Measurements from ENCODE around the gene CIAO2B.
"Not testable (repeated sequence)": the region's sequence is repeated elsewhere in the genome, so short reads cannot be mapped to it uniquely, and the experiment has no call there.

CIAO2B gene

DNA sequence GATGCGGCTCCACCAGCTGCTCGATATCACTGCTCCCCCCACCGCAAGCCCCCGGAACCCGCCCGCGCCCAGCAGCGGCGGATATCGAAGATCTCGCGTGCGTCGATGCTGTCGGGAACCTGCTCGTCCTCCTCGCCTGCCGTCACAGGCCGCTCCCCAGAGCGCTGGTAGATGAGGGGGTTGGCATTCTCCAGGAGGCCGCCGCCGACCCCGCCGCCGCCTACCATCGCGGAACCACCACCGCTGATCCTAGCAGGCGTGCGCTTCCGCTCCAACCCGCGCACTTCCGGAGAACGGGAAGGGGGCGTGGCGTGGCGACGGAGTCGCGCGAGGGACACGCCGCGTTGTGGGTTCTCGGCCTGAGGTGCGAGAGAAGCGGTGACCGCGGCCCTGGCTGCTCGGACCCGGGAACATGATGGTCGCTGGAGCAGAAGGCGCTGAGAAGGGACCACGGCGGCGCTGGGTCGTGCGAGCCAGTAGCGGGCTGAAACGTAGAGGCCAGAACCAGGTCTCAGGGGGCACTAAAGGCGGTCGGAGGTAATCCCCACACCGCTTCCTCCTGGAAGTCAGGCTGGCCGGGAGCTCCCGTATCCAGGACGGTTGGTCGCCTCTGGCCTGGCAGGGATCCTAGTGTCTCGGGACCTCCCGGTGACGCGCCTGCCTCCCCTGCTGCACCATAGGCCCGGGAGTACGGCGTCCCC, at the start of gene CIAO2B:
TSS of gene CIAO2B (minus strand) at position 265 of the 701 bp plus-strand sequence. CDS start at position 227, 38 bp downstream.
- peak; percentile 70 for DNase-seq (ENCODE audit: low spot score)

DNA sequence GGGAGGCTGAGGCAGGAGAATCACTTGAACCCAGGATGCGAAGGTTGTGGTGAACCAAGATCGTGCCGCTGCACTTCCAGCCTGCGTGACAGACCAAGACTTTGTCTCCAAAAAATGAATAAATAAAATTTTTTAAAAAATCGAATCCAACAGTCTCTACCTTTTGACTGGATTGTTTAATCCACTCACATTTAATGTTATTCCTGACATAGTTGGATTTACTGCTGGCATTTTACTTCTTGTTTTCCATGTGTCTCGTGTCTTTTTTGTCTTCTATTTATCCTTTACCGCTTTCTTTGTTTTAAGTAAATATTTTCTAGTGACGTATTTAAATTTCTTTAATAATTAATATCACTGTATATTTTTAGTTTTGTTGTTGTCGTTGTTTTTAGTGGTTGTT, 48.8 kb upstream of the CIAO2B start:
- no peak for DNase-seq (ENCODE audit: low spot score)

DNA sequence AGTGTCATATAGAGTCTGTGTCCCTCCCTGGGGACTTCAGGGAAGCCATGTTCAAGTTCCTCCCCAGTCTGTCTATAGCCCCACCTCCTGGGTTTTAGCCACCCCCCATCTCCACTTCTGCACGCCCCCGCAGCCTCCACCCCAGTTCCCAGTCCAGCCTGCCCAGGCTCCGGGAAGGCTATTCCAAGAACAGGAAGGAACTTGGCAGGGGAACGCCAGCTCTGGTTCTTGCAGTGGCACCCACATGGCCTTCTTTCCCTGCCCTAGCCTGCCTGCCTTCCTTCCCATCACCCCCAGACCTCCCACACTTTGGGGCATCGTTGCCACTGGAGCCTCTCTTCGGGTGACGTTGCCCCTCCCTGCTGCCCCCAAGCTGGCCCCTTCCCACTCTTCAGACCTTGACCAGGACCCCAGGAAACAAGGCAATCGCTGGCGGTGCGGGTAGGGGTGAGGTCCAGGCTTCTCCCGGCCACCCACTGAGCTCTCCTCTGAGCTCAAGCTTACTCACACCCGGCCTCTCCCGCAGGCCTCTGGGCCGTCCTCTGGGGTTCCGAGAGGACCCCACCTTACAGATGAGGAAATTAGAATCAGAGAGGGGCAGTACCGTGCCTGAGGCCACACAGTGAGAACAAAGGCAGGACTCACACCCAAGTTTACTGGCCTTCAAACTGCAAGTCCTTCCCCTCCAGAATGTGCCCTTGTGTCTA, 45.0 kb upstream of the CIAO2B start:
- DNase-seq (ENCODE audit: low spot score) = no peak

DNA sequence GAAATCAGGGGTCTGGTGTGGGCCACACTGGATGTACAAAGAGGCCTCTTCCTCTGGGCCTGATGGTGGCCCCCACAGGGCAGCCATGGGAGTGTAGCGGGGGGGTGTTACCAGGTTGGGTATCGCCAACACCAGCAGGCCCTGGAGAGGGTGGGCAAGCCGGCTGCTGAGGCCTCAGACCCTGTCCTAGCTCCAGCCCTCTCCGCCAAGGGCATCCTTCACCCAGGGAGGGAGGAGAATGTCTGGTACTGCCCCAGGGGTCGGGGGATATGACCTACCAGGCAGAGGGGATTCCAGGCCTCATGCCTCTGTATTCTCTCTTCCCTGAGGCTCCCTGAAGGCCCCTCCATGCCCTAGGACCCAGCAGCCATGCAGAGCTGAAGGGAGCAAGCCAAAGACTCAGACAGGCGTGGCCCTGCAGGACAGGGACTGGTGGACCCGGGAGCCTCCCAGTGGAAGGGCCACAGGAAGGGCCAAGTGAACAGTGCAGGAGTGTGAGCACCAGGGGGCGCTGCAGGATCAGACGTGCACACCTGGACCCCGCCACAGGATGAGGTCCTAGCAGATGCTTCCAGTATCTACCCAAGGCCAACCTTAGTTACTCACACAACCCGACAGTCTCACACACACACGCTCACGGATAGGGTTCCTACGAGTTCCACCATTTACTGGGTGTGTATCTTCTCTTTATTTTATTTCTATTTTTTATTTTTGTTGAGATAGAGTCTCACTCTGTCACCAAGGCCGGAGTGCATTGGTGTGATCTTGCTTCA, 43.3 kb upstream of the CIAO2B start:
- peak; percentile 79 for DNase-seq (ENCODE audit: low spot score)

DNA sequence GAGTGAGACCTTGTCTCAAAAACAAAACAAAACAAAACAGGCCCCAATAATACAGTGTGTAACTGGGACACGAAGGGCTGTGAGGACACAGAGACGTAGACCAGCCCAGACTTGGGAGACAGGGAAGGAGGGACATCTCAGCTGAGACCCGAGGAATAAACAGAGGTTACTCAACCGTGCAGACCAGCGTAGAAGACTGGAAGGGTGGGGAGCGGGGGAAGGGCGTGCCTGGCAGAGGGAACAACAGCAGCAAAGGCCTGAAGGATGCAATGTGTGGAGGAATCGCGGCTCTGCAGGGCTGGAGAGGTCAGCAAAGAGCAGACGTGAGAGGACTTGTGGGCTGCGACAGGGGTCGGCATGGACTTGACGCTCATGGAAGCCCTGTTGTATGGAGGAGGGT, 42.5 kb upstream of the CIAO2B start:
- no peak for DNase-seq (ENCODE audit: low spot score)

DNA sequence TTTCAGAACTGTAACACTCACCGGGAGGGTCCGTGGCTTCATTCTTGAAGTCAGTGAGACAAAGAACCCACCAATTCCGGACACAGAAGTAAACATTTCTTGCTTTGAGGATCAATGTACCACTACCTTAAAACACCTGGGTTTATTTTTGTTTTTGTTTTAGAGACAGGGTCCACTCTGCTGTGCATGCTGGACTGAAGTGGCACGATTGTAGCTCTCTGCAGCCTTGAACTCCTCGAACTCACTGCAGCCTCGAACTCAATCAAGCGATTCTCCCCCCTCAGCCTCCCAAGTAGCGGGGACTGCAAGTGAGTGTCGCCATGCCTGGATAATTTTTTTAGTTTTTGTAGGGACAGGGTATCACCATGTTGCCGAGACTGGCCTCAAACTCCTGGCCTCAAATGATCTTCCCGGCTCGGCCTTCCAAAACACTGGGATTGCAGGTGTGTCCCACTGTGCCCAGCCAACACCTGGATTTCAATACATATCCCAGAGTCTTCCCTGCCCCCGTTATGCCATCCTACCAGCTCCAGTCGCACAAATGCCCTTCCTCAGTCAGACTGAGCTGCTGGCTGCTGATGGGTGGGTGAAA, 41.2 kb upstream of the CIAO2B start:
- DNase-seq (ENCODE audit: low spot score) = no peak

DNA sequence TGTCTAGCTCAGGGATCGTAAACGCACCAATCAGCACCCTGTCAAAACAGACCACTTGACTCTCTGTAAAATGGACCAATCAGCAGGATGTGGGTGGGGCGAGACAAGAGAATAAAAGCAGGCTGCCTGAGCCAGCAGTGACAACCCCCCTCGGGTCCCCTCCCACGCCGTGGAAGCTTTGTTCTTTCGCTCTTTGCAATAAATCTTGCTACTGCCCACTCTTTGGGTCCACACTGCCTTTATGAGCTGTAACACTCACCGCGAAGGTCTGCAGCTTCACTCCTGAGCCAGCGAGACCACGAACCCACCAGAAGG, 40.7 kb upstream of the CIAO2B start:
- not testable (repeated sequence) for DNase-seq (ENCODE audit: low spot score)

DNA sequence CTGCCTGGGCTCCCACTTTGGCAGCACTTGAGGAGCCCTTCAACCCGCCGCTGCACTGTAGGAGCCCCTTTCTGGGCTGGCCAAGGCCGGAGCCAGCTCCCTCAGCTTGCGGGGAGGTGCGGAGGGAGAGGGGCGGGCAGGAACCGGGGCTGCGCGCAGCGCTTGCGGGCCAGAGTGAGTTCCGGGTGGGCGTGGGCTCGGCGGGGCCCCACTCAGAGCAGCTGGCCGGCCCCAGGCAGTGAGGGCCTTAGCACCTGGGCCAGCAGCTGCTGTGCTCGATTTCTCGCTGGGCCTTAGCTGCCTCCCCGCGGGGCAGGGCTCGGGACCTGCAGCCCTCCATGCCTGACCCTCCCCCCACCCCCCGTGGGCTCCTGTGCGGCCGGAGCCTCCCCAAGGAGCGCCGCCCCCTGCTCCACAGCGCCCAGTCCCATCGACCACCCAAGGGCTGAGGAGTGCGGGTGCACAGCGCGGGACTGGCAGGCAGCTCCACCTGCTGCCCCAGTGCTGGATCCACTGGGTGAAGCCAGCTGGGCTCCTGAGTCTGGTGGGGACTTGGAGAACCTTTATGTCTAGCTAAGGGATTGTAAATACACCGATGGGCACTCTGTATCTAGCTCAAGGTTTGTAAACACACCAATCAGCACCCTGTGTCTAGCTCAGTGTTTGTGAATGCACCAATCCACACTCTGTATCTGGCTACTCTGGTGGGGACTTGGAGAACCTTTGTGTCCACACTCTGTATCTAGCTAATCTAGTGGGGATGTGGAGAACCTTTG, 40.1 kb upstream of the CIAO2B start:
- not testable (repeated sequence) for DNase-seq (ENCODE audit: low spot score)

DNA sequence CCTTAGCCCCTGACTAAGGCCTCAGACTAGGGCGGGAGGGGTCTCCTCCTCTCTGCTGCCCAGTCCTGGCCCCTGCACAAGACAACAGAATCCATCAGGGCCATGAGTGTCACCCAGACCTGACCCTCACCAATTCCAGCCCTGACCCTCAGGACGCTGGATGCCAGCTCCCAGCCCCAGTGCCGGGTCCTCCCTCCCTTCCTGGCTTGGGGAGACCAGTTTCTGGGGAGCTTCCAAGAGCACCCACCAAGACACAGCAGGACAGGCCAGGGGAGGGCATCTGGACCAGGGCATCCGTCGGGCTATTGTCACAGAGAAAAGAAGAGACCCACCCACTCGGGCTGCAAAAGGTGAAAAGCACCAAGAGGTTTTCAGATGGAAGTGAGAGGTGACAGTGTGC, 39.5 kb upstream of the CIAO2B start:
- DNase-seq (ENCODE audit: low spot score) = no peak

DNA sequence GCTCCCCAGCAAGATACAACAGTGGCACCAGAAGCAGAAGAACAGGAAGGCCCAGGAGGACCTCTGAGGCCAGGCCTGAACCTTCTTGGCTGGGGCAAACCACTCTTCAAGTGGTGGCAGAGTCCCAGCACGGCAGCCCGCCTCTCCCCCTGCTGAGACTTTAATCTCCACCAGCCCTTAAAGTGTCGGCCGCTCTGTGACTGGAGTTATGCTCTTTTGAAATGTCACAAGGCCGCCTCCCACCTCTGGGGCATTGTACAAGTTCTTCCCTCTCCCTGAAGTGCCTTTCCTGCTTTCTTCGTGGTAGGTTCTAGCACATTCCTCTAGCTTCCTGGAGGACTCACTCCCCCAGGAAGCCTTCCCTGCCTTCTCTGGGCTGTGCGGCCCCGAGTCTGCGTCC, 38.8 kb upstream of the CIAO2B start:
- DNase-seq (ENCODE audit: low spot score) = no peak

DNA sequence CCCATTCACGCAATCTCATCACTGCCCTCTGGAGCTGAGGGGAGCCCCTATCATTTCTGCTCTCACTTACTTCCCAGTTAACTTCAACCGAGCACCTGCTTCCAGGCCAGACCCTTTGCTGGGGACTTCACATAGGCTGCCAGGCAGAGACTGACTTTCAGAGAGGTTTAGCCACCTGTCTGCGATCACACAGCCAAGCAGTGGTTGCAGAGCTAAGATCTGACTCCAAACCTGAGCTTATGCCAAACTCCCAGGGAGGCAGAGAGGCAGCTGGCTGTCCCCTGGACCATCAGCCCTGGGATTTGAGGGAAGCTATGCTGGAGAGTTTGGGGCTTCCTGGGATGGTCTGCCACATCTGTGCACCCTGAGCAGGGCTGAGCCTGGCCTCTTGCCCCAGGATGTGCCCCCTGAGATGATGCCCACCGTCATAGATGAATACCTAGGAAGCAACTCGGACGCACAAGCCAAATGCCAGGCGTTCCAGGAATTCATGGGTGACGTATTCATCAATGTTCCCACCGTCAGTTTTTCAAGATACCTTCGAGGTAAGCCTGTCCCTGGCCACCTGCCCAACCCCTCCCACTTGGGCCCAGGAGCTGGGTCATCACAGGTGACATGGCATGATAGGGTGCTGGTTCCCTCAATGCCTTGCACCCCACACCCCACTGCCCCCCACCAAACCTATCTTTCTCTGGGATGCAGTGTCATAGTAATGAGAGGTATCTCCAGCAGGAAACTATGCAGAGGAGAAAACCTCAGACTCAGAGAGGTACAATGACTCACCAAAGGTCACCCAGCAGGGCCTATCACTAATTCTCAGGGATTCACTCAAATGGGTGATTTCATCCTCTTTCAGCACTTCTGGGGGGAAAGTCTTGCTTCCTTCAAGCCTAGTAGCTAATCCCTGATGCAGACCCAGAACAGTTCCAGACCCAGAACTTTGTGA, 36.8 kb upstream of the CIAO2B start:
- DNase-seq (ENCODE audit: low spot score) = no peak

DNA sequence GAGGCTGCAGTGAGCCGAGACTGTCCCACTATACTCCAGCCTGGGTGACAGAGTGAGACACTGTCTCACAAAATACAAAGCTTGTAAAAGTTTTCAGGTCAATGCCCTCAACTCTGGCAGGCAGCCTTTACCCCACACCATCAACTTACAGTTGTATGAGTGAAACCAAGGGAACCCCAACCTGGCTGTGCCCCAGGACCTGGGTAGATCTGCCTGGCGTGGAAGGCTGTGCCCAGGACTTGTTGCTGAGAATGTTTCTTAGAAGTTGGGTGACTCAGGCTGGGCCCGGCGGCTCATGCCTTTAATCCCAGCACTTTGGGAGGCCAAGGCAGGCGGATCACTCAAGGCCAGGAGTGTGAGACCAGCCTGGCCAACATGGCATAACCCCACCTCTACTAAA, 34.6 kb upstream of the CIAO2B start:
- no peak for DNase-seq (ENCODE audit: low spot score)

DNA sequence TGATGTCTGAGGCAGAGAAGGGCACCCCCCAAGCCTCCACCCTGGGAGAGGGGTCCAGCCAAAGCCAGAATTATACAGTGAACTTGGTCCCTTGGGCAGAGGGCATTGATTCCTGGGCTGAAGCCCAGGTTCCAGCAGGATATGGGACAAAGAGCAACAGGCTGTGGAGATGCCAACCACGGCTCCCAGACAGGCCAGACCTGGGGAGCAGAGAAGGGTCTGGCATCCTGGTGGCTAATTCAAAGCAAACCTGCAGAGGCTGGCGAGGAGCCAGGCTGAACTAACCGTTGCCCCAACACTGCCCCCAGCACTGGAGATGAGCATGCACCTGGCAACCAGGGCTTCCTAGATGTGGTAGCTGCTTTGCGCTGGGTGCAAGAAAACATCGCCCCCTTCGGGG, 29.8 kb upstream of the CIAO2B start:
- DNase-seq (ENCODE audit: low spot score) = no peak

DNA sequence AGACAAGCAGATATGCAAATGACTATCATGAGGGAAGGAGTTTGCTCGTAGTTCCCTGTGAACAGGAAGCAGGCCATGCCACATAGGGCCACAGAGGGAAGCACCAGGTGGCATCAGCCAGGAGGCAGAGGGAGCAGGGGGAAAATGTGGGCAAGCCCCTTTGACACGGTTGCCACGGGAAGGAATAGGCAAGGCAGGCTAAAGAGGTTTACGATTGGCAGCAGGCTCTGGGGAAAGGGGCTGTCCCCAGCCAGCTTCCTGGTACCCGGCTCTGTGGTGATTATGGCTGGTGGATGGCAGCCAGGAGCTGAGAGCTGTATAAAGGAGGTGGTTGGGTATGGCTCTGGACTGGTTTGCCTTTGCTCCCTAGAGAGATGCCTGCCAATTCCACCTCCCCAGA, 27.7 kb upstream of the CIAO2B start:
- DNase-seq (ENCODE audit: low spot score) = no peak

DNA sequence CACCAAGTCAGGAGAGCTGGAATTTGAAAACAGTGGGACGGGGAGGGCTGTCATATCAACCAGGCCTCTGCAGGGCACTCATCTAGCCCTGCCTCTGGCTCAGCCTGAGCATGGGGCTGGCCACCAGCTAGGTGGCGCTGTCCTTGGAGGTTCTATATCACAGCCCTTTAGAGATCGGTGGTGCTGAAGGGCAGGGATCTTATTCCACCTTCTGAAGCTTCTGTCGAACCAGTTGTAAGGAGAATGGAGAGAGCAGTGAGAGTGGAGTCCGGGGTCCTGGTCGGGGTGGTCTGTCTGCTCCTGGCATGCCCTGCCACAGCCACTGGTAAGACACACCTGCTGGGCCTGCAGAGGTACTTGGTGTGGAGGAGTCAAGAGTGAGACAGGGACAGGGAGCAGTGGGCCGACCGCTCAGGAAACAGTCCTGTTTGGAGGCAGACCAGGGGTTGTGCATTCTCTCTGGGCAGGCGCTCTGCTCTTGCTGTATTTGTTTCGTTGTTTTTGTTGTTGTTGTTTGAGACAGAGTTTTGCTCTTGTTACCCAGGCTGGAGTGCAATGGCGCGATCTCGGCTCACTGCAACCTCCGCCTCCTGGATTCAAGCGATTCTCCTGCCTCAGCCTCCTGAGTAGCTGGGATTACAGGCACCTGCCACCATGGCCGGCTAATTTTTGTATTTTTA, 27.0 kb upstream of the CIAO2B start, which contains the start of gene CES3:
TSS of gene CES3 (plus strand) at position 202 of the 680 bp plus-strand sequence. CDS start at position 244, 42 bp downstream.
- peak; percentile 78 for DNase-seq (ENCODE audit: low spot score)

DNA sequence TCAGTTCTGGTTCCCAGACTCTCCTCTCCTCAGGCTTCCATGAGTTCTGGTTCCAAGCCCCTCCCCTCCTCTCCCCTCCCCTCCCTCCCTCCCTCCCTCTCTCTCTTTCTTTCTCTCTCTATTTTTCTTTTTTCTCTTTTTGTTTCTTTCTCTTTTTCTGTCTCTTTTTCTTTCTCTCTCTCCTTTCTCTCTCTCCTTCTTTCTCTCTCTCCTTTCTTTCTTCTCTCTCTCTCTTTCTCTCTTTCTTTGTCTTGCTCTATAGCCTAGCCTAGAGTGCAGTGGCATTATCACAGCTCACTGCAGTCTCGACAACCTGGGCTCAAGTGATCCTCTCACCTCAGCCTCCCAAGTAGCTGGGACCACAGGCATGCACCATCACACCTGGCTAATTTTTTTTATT, 26.1 kb upstream of the CIAO2B start:
- no peak for DNase-seq (ENCODE audit: low spot score)

DNA sequence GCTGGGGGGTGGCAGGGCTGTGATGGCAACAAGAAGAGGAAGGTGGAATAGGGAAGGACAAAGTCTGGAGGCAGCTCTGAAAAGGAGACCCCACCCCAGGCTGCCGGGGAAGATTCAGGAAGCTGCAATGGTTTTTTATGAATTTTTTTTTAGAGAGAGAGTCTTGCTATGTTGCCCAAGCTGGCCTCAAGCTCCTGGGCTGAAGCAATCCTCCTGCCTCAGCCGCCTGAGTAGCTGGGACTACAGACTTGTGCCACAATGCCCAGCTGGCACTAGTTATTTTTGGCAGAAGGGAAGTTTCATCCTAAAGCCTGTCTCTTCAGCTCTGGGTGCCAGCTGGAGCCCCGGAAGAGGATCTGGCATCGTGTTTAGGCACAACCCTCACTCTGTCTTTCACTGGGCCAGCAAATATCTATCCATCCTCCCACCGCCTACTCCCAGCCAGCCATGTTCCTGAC, 25.5 kb upstream of the CIAO2B start:
- no peak for DNase-seq (ENCODE audit: low spot score)

DNA sequence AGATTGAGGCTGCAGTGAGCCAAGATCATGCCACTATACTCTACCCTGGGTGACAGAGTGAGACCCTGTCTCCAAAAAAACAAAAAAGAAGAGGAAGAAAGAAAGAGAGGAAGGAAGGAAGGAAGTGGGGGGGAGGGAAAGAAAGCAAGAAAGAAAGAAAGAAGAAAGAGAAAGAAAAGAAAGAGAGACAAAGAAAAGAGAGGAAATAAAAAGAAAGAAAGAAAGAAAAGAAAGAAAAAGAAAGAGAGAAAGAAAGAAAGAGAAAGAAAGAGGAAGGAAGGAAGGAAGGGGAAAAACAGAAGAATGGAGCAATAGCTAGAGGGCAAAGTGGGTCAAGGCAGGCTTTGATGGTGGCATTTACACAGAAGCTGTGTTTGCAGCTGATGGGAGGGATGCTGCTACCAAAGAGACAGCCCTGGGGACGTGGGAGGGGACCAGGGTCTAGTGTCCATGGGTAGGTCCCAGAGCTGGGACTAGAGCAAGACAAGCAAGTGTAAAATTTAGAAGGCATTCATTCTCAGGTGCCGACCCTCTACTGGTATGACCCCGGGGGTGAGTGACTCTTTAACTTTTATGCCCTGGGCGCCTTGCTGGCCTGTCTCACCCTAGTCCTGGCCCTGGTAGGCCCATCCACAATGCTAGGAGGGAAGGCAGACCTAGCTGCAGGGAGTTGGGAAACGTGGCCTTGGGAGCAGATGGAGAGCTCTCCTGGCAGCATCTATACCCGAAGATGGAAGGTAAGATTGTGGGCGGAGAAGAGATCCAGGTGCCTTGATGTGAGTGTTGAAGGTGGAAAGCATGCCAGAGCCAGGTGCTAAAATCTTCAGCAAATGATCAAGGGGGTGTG, 24.9 kb upstream of the CIAO2B start:
- DNase-seq (ENCODE audit: low spot score) = no peak

DNA sequence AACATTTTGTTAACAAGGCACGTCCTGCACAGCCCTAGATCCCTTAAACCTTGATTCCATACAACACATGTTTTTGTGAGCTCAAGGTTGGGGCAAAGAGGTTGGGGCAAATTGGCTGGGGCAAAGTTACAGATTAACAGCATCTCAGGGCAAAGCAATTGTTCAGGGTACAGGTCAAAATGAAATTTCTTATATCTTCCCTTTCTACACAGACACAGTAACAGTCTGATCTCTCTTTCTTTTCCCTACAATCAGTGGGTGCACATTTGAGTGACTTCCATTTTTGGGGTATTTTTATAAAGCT, 21.9 kb upstream of the CIAO2B start:
- DNase-seq (ENCODE audit: low spot score) = not testable (repeated sequence)

Measured in SW480 (cell line).